Left ventricle myocardium inferior (tissue), 1 donor: ENCODE data around the gene PHOX2A. TPM values are rescaled to one million over a fixed set of nuclear protein-coding genes. Genes with fewer than 3 reads are reported as not detected.

Experiments
- DNase-seq: peaks from one replicate; pipeline ENCODE4 v3.0.0-alpha.2; 2020
- H3K27ac ChIP-seq: fragments of 200-600 bp; replicated peaks from 2 replicates; pipeline ENCODE4 v1.8.0; 2021
- H3K27me3 ChIP-seq: fragments of 200-600 bp; 2 replicates; pipeline ENCODE4 v1.8.0; 2021; ENCODE audit warnings: low read depth
- H3K36me3 ChIP-seq: fragments of 200-600 bp; 2 replicates; pipeline ENCODE4 v1.8.0; 2021
- H3K4me1 ChIP-seq: fragments of 200-600 bp; 2 replicates; pipeline ENCODE4 v1.8.0; 2021
- H3K4me3 ChIP-seq: fragments of 200-600 bp; 2 replicates; pipeline ENCODE4 v1.8.0; 2021; ENCODE audit warnings: mild to moderate bottlenecking, moderate library complexity
- H3K9me3 ChIP-seq: fragments of 200-600 bp; replicated peaks from 2 replicates; pipeline ENCODE4 v1.8.0; 2021
- intact Hi-C: fragments of 100-400 bp; cut with micrococcal nuclease; formaldehyde crosslinking; loops from one replicate; pipeline ENCODE4 v1.11.0; 2022
- total RNA-seq: library from RNA; stranded (reverse); fragmentation: NEBNext Ultra II Directional; extraction: Animal tissue kit (Norgen Biotek cat#: 25700); gene quantifications from one replicate; pipeline ENCODE4 v1.2.1, GENCODE V29; 2021
- TF ChIP-seq, protein P1 (sequence below): fragments of 200-600 bp; IDR thresholded peaks from 2 replicates; pipeline ENCODE4 v1.8.0; 2021; ENCODE audit warnings: antibody characterized with exemption, mild to moderate bottlenecking, borderline replicate concordance
- donor health status: DM: no; HTN: yes; CAD: no; lungs with severe emphysema.

The PHOX2A gene
- total RNA-seq, 1 donor from 2014 or later, result not detected

DNA sequence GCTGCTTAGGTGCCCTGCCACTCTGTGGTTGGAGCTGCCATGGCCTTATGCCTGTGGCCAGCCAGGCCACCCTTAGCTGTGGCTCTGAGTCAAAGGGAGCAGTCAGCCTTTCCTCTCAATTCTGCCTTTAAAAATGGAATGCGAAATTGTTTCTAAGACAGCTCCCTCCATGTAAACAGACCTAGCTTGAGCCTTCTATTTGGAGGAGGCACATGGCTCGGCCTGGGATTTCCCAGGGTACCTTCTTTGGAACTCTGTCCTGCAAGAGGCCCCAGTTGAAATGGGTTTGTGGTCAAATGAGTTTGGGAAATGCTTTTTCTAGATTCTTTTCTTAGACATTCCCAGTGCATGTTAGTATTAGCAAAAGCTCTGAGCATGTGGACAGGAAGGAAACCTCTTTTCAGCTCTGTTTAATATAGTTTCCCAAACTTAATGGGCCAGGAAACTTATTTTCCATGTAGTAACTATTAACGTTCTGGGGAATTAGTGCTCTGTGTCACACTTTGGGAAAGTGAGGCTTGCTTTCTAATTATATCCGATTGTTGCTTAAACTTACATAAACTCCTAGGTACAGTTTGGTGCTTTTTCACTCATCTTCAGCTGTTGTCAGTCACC is 7.8 kb downstream of the PHOX2A start:
- no peak for DNase-seq
- Histone ChIP-seq H3K27me3 (peaks cover 13% of the 10 kb centered on the region), H3K4me3 (no peak overlapping the region), H3K36me3 (peaks cover 67% of the 10 kb centered on the region), H3K9me3 (no peaks in the 10 kb centered on the region), H3K4me1 (peaks cover 64% of the 10 kb centered on the region), H3K27ac (peak overlapping the region; percentile 19)
- intact Hi-C loops, result no loop called here
- TF ChIP-seq, protein P1, sequence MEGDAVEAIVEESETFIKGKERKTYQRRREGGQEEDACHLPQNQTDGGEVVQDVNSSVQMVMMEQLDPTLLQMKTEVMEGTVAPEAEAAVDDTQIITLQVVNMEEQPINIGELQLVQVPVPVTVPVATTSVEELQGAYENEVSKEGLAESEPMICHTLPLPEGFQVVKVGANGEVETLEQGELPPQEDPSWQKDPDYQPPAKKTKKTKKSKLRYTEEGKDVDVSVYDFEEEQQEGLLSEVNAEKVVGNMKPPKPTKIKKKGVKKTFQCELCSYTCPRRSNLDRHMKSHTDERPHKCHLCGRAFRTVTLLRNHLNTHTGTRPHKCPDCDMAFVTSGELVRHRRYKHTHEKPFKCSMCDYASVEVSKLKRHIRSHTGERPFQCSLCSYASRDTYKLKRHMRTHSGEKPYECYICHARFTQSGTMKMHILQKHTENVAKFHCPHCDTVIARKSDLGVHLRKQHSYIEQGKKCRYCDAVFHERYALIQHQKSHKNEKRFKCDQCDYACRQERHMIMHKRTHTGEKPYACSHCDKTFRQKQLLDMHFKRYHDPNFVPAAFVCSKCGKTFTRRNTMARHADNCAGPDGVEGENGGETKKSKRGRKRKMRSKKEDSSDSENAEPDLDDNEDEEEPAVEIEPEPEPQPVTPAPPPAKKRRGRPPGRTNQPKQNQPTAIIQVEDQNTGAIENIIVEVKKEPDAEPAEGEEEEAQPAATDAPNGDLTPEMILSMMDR, result no peak

DNA sequence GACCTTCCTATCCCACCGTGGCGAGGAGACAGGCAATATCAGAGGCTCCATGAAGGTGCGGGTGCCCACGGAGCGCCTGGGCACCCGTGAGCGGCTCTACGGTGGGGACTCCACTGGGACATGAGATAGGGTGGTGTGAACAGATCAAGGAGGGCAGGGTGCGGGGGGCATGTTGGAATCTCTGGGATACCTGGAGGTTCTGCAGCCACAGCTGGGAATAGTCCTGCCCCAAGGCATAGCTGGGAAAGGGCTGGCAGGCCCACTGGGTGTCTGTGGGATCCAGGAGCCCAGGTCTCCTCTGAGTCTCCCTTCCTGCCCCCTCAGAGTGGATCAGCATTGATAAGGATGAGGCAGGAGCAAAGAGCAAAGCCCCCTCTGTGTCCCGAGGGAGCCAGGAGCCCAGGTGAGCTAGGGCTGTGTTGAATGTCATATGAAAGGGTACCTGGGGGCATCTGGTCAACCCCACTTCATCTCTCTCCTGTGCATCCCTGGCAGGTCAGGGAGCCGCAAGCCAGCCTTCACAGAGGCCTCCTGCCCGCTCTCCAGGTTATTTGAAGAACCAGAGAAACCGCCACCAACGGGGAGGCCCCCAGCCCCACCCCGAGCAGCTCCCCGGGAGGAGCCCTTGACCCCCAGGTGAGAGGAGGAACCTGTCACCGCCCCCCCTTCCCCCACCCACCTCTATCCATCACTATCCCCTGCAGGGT is 8.5 kb downstream of the PHOX2A start:
- Histone ChIP-seq H3K36me3 (peaks cover 74% of the 10 kb centered on the region), H3K27ac (no peak overlapping the region), H3K4me3 (no peak overlapping the region), H3K4me1 (peaks cover 64% of the 10 kb centered on the region), H3K27me3 (peaks cover 6% of the 10 kb centered on the region), H3K9me3 (no peaks in the 10 kb centered on the region)
- no peak for DNase-seq
- TF ChIP-seq, protein P1, result no peak
- intact Hi-C loops, result no loop called here

DNA sequence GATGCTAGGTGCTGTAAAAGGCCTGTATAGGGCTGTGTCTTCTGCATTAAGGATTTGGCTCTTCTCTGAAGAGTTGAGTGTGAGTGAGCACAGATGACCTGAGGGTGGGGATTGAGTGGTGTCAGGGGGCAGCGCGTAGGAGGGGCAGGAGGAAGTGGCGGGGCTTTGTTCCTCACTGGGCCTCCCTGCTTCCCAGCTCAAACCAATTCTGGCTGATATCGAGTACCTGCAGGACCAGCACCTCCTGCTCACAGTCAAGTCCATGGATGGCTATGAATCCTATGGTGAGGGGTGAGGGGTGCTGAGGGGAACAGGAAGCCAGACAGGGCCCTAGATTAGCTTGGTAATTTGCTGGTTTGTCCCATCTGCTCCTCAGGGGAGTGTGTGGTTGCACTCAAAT is 9.1 kb downstream of the PHOX2A start:
- peaks cover 63% of the 10 kb centered on the region for H3K4me1 ChIP-seq
- no peaks in the 10 kb centered on the region for H3K9me3 ChIP-seq
- H3K36me3 ChIP-seq, result peaks cover 80% of the 10 kb centered on the region
- intact Hi-C loops, result no loop called here
- no peak overlapping the region for H3K4me3 ChIP-seq
- no peak overlapping the region for H3K27ac ChIP-seq
- TF ChIP-seq, protein P1, result no peak
- DNase-seq, result no peak
- peaks cover under 1% of the 10 kb centered on the region for H3K27me3 ChIP-seq

DNA sequence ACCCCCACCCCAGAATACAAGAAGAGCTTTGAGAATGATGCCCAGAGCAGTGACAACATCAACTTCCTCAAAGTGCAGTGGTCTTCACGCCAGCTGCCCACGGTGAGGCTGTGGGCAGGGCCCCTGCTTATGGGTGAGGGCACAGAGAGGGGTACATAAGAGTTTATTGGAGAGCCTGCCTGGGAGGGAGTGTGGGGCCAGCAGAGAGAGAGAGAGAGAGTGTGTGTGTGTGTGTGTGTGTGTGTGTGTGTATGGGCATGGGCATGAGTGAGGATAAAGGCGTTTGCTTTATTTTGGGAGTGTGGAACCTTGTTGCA is 9.5 kb downstream of the PHOX2A start:
- Histone ChIP-seq H3K9me3 (no peaks in the 10 kb centered on the region), H3K36me3 (peaks cover 84% of the 10 kb centered on the region), H3K4me3 (no peak overlapping the region), H3K27me3 (no peaks in the 10 kb centered on the region), H3K27ac (no peak overlapping the region), H3K4me1 (peaks cover 61% of the 10 kb centered on the region)
- no peak for DNase-seq
- intact Hi-C loops, result no loop called here
- TF ChIP-seq, protein P1, result no peak

DNA sequence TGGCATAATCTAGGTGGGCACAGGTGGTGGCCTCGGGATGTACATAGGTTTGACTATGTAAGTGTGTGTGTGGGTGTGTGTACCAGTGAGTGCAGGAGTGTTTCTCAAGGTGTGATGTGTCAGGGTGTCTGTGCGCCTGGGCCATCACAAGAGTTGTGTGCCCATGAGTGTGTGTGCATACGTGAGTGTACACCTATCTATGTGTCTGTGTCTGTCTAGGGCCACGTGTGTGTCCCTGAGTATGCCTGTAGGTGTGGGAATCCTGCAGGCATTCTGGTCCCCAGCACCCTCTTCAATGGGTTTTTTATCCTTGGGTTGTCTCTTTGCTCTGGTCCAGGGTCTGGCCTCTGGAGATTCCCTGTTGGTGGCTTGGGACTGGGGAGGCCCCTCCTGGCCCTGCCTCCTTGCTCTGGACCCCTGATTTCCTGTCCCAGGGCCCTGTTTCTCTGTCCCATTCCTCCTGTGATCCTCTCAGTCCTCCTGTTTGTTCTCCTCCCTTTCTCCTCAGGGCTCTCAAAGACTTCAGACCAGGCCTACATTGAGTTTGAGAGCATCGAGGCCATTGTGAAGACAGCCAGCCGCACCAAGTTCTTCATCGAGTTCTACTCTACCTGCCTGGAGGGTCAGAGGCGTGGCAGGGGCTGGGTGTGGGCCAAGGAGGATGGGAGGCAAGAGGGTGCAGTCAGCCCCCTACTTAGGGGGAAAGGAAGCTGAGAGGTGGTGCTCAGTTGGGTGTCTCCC is 10.0 kb downstream of the PHOX2A start:
- Histone ChIP-seq H3K4me3 (no peak overlapping the region), H3K27ac (no peak overlapping the region), H3K4me1 (peaks cover 59% of the 10 kb centered on the region), H3K36me3 (peaks cover 90% of the 10 kb centered on the region), H3K9me3 (no peaks in the 10 kb centered on the region), H3K27me3 (no peaks in the 10 kb centered on the region)
- no peak for DNase-seq
- intact Hi-C loops, result no loop called here
- TF ChIP-seq, protein P1, result no peak
